GM21723 (cell line): ENCODE data around the gene PTPN3.
"Not testable (repeated sequence)": the region's sequence is repeated elsewhere in the genome, so short reads cannot be mapped to it uniquely, and the experiment has no call there.

Experiments
- ATAC-seq: cut with Tn5 transposase; IDR thresholded peaks from one replicate; pipeline ENCODE4 v1.9.1; 2021; ENCODE audit warnings: mild to moderate bottlenecking, moderate library complexity; ENCODE audit not compliant: unreplicated experiment

PTPN3 gene

GRCh38 chr9:109354190-109354589 is 143.9 kb downstream of the PTPN3 start:
- no peak for ATAC-seq

GRCh38 chr9:109351032-109351431 is 147.1 kb downstream of the PTPN3 start:
- no peak for ATAC-seq

- no peak for ATAC-seq
Measured at GRCh38 chr9:109349421-109349846, 148.7 kb downstream of the PTPN3 start.

- no peak for ATAC-seq
Measured at GRCh38 chr9:109346904-109347303, 151.2 kb downstream of the PTPN3 start.

- no peak for ATAC-seq
Measured at GRCh38 chr9:109344866-109345265, 153.2 kb downstream of the PTPN3 start.

GRCh38 chr9:109342878-109343277 is 155.2 kb downstream of the PTPN3 start:
- no peak for ATAC-seq

GRCh38 chr9:109341561-109341960 is 156.5 kb downstream of the PTPN3 start:
- no peak for ATAC-seq

GRCh38 chr9:109340979-109341378 is 157.1 kb downstream of the PTPN3 start:
- not testable (repeated sequence) for ATAC-seq

- no peak for ATAC-seq
Measured at GRCh38 chr9:109336409-109336808, 161.7 kb downstream of the PTPN3 start.

GRCh38 chr9:109335929-109336328 is 162.2 kb downstream of the PTPN3 start:
- ATAC-seq, result no peak

- no peak for ATAC-seq
Measured at GRCh38 chr9:109335121-109335520, 163.0 kb downstream of the PTPN3 start.

- no peak for ATAC-seq
Measured at GRCh38 chr9:109331353-109331752, 166.8 kb downstream of the PTPN3 start.

- ATAC-seq, result no peak
Measured at GRCh38 chr9:109329638-109330258, 168.4 kb downstream of the PTPN3 start.

- ATAC-seq, result no peak
Measured at GRCh38 chr9:109328978-109329637, 169.0 kb downstream of the PTPN3 start.
